DMS79 treated with DMSO at 0.1 percent for 48 hours (cell line): Measurements from ENCODE around the gene SRP68.
"Not testable (repeated sequence)": the region's sequence is repeated elsewhere in the genome, so short reads cannot be mapped to it uniquely, and the experiment has no call there.

Source experiments
- DNase-seq: peaks from one replicate; lab custom pipeline; 2025; lab: John Stamatoyannopoulos, UW

The SRP68 gene

DNA sequence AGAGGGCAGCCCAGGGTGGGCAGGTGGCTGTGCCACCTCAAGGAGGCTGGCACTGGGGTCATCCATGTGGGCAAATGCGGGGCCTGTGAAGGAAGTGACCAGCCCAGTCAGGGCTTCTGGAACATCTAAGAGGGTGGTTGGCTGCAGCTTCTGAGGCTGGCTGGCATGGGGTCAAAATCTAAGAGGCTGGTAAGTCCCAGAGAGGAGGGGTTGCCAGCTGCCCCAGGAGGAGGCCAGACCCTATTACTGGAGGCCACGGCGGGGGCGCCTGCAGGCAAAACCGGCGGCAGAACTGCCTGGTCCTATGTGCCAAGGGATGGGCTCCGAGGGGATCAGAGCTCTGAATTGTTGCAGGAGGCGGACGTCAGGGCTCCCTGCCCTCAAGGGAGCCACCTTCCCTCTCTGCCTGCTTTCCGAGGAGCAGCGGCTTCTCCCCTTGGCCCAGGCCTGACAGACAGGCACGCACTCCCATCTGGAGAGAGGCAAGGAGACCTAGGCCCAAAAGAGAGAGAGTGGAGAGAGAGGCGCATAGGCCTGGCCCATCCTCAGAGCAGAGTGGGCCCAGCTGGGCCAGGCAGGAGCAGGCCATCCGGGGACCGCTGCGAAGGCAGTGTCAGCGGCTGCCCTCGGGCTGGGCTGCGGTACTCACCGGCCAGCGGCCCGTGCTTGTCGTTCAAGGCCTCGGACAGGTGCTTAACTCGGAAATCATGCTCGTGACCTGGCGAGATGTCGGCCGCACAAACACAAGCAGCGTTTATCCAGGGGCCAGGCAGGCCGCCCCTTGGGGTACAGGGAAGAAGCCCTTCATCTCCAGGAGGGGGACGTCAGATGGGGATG lies 17.6 kb upstream of the SRP68 start:
- no peak for DNase-seq

- no peak for DNase-seq
Measured at GRCh38 chr17:76088868-76089576, 16.7 kb upstream of the SRP68 start.

GRCh38 chr17:76088041-76088867 lies 15.9 kb upstream of the SRP68 start:
- no peak for DNase-seq

DNA sequence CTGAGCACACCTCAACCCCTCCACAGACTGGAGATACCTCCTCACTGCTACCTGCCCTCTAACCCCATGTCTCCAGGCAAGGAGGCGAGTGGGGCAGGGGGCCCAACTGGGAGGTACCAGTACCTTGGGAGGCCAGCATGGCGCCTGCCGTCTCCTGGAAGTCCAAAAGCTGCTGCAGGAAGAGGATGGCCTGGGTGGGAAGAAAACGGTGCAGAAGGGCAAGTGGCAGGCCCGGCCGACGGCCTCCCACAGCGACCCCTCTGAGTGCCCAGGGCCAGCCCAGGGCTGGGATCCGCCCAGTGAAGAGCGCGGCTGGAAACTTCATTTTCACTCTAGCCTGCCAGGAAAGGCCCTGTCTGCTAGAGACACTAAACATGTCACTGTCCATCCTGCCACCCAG lies 15.2 kb upstream of the SRP68 start:
- DNase-seq = no peak

- no peak for DNase-seq
Measured at GRCh38 chr17:76086384-76086783, 14.1 kb upstream of the SRP68 start.

DNA sequence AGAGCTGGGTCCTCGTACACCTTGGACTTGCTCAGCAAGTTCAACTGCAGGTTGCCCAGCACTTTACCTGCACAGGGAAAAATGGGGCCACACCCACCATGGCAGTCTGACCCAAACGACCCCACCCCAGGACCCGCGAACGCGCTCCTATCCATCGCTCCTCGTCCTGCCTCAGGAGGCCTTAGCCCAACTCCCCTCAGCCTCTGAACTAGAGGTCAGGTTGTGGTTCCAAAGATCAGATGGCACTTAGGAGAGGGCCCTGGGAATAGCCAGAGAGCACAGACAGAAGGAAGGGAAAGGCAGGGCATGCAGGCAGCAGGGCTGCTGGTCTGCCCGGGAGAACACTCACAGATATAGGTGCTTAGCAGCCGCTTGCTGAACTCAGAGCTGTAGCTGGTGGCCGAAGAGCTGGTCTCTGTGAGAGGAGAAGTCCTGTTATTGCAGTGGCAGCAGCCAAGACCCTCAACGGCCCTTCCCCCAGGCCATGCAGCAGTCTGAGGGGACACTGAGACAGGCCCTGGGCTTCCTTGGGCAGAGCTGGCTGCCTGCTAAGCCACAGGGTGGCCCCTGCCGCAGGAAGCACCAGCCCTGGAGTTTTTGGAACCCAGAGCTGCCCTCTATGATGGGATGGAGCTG lies 13.5 kb upstream of the SRP68 start:
- DNase-seq = no peak

DNA sequence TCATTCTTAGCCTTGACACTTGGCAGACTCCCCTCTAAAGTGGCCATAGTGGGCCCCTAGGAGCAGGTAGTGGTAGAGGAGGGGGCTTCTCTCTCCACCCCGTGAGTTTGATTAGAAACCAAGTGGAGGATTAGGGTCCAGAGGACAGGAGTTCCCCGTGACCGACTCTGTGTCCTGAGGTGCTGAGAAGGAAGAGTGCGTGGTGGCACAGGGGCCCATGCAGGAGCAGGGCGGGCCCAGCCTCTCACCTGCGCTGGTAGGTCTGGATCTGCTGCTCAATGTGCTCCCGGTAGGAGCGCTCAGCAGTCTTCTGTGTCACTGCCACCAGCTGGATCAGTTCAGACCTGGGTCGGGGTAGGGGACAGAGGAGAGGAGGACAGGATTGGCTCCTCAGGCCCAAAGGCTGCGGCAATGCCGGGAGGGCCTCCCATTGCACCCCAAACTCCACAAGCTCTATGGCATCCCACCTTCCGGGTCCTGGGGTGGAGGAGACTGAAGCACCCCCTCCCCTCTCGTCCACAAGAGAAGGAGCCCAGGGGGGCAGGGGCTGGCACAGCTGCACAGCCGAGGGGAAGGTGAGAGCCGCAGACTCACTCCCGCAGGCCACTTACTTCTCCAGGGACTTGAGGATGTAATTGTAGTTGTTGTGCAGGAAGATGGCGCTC lies 12.9 kb upstream of the SRP68 start:
- DNase-seq = peak; percentile 19

- DNase-seq = peak; percentile 43
Measured at GRCh38 chr17:76083536-76084182, 11.3 kb upstream of the SRP68 start.

DNA sequence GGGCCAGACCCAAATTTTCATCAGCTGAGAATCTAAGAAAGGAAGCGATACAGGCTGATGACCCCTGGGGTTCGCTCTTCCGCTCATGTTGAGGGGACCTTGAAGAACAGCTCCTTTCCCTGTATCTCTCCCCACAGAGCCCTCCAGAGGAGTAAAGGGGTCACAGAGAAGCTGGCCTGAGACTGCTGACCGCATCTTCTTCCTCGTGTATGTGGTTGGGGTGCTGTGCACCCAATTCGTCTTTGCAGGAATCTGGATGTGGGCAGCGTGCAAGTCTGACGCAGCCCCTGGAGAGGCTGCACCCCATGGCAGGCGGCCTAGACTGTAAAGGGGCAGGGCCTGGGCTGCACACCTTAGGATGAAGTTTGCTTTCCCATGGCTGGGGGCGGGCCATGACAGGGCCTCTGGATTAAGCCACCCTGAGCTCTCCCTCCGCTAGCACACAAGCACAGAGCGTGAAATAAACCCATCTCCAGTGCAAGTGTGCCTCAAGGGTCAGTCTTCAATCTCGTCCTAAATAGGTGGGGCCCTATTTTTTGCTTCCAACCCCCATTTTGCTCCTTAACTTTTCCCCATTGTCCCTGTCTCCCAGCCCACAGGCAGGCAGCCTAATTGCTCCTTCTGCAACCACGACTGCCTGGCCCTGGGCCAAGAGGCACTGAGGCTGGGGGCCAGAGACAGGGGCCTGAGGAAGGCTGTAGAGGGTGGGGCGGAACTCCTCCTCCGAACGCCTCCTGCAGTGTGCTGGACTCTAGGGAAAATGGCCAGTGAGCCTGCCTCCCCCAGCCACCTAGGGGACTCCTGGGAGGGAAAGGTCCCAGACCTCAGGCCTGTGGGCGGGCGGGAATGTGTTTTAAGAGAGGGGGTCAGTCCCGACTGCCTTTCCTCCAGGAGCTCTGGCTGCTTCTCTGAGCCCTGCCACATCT lies 10.3 kb upstream of the SRP68 start:
- peak; percentile 31 for DNase-seq

DNA sequence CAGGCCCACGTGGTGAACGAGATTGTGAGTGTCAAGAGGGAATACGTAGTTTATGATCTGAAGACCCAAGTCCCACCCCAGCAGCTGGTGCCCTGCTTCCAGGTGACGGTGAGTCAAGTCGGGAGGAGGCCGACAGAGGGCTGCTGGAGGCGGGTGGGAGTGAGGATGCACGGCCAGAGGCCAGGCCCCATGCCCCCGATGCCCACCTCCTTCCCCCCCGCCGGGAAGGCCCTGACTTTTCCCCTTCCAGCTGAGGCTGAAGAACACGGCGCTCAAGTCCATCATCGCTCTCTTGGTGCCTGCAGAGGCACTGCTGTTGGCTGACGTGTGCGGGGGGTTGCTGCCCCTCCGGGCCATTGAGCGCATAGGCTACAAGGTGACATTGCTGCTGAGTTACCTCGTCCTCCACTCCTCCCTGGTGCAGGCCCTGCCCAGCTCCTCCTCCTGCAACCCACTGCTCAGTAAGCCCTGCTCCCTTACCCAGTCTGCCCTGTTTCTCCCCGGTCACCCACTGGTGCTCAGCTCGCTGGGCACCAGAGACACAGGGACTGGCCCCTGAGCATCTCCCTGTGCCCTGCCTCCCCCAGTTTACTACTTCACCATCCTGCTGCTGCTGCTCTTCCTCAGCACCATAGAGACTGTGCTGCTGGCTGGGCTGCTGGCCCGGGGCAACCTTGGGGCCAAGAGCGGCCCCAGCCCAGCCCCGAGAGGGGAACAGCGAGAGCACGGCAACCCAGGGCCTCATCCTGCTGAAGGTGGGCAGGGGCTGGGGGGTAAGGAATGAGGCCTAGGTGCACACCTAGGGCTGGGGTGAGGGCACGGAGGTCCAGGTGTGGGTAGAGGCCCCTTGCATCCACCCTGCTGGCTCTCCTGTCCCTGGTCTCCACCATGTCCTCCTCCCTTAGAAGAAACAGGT lies 9.2 kb upstream of the SRP68 start:
- DNase-seq = no peak

DNA sequence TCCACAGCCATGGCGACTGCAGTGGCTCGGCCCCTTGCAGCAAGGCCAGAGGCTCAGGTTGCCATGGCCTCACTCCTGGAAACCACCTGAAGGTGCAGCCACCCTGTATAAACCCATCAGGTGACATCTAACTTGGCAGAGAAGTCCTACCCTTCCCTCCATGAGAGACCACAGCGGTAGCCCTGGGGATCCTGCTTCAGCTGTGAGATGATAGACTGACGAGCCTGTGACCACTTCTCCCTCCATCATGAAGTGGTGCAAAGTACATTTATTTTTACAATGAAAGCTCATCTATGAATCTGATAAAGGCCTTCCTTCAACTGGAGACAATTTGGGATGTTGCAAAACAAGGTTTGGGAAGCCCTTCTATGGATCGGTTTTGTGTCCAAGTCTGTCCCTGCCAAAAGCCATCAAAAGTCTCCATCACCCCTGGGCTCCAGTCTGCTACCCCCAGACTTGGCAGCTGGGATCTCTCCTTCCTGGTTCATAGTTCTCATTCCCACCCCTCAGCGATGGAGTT lies 8.5 kb upstream of the SRP68 start:
- peak; percentile 36 for DNase-seq

DNA sequence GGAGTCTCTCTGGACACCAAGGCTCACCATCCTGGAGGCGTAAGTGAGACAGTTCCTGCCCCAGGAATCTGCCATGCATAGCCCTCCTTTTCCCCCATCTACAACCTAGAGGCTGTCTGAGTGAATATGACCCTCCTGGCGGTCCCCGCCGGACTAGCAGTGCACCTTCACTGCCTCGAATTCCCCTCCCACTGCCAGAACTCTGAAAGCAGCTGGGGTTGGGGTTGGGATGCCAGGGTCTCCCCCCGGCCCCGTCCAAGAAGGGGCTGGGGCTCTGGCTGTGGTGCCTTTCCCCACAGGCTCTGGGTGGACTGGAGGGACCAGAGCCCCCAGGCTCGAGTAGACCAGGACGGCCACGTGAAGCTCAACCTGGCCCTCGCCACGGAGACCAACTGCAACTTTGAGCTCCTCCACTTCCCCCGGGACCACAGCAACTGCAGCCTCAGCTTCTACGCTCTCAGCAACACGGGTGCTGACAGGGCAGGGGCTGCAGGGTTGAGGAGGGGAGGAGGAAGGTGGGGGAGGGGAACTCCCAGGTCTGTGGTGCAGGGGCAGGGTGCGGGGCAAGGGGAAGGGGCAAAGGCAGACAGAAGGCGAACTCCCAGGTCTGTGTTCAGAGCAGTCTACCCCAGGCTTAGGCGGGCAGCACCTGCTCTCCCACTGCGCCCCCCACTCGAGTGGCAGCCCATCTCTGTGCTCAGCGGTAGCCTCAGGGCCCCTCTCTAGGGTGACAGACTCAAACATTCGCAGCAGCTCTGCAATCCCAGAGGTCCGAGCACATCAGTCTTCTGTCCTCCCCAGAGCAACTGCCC lies 7.8 kb upstream of the SRP68 start:
- peak; percentile 8 for DNase-seq

DNA sequence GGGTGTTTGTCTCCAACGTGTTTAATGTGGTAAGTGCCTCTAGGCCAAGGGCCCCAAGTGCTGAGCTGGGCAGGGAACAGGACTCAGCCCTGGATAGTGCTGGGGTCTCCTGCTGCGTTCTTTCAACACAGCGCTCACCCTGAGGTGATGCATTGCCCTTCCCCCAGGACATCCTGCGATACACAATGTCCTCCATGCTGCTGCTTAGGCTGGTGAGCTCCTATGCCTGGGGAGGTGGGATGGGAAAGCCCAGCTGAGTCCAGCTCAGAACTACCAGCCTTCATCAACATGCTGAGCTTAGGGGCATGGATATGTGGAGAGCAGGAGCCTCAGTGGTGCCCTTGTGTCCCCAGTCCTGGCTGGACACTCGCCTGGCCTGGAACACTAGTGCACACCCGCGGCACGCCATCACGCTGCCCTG lies 7.2 kb upstream of the SRP68 start:
- no peak for DNase-seq

GRCh38 chr17:76078860-76079534 lies 6.7 kb upstream of the SRP68 start, which contains the start of gene ZACN:
TSS of gene ZACN (plus strand) at chr17:76079182. CDS start at chr17:76079265, 83 bp downstream.
- DNase-seq = peak; percentile 75

- DNase-seq = not testable (repeated sequence)
Measured at GRCh38 chr17:76078370-76078769, 6.1 kb upstream of the SRP68 start.

GRCh38 chr17:76077584-76078110 lies 5.3 kb upstream of the SRP68 start:
- DNase-seq = peak; percentile 66
